Neural progenitor cell (in vitro differentiated cells): ENCODE results near the gene DAGLB.

Source experiments
- CTCF ChIP-seq: fragments of 200-600 bp; sonication (generic); IDR thresholded peaks from 2 replicates; pipeline ENCODE4 v1.5.1; 2017; ENCODE audit warnings: antibody characterized with exemption, mild to moderate bottlenecking
- EZH2 ChIP-seq: fragments of 200-600 bp; sonication (generic); IDR thresholded peaks from 2 replicates; pipeline ENCODE4 v1.6.1; 2017; ENCODE audit warnings: antibody characterized with exemption, mild to moderate bottlenecking, moderate library complexity
- EZH2phosphoT487 ChIP-seq: fragments of 200-600 bp; sonication (generic); IDR thresholded peaks from 2 replicates; pipeline ENCODE4 v1.6.1; 2017; ENCODE audit warnings: antibody characterized with exemption

- no peak for TF ChIP-seq CTCF
- TF ChIP-seq EZH2: no peak
- no peak for TF ChIP-seq EZH2phosphoT487
Observed at GRCh38 chr7:6420680-6421079, 27.1 kb downstream of the DAGLB start.
